Transverse colon (tissue), 4 donors: ENCODE results near the gene CTNND2. TPM values are rescaled to one million over a fixed set of nuclear protein-coding genes. Genes with fewer than 3 reads are reported as not detected.

ENCODE experiments used
- DNase-seq: peaks from one replicate; pipeline ENCODE4 v3.0.0-alpha.2; 2019
- H3K27ac ChIP-seq, 4 donors: fragments of 200-600 bp; sonication (generic); 2 replicates each; pipeline ENCODE4 v1.5.1; 2016 to 2018; ENCODE audit warnings: inconsistent platforms in 4 of 4
- H3K27me3 ChIP-seq: fragments of 200-600 bp; sonication (generic); 2 replicates; pipeline ENCODE4 v1.5.1; 2017; ENCODE audit warnings: inconsistent platforms
- H3K36me3 ChIP-seq, 4 donors: fragments of 200-600 bp; sonication (generic); 2 replicates each; pipeline ENCODE4 v1.5.1; 2017 to 2019; ENCODE audit warnings: inconsistent platforms in 4 of 4
- H3K4me1 ChIP-seq, 4 donors: fragments of 200-600 bp; sonication (generic); 2 replicates each; pipeline ENCODE4 v1.5.1; 2017 to 2020; ENCODE audit warnings: inconsistent platforms in 4 of 4
- H3K4me3 ChIP-seq, 4 donors: fragments of 200-600 bp; sonication (generic); 1 replicate in 1 of 4; 2 replicates in 3 of 4; pipeline versions ENCODE4 v1.5.1 to v1.6.1; 2017 to 2019; ENCODE audit warnings: inconsistent platforms in 4 of 4
- H3K9me3 ChIP-seq, 2 donors: fragments of 200-600 bp; sonication (generic); 2 replicates each; pipeline ENCODE4 v1.5.1; 2017 to 2019; ENCODE audit warnings: inconsistent platforms in 2 of 2
- EP300 ChIP-seq: sonication (generic); formaldehyde crosslinking; IDR thresholded peaks from one replicate; pipeline ENCODE4 v1.6.1; 2017; ENCODE audit warnings: antibody characterized with exemption, low read depth
- POLR2A ChIP-seq: fragments of 450-650 bp; IDR thresholded peaks from one replicate; pipeline ENCODE4 v1.6.1; 2016; ENCODE audit warnings: antibody characterized with exemption, mild to moderate bottlenecking, moderate library complexity
- POLR2AphosphoS5 ChIP-seq, 3 donors: sonication (generic); formaldehyde crosslinking; IDR thresholded peaks; one replicate each; pipeline ENCODE4 v1.6.1; 2016; ENCODE audit warnings: antibody characterized with exemption in 3 of 3
- WGBS, 2 donors: methylation state at CpG; one replicate each; pipeline ENCODE4 v1.1.5; 2018; ENCODE audit warnings: low coverage in 1 of 2; 5-methylcytosine and 5-hydroxymethylcytosine counted together
- in situ Hi-C, 4 donors: fragments of 200-750 bp; cut with MboI; loops; one replicate each; pipeline versions ENCODE4 v1.15.0 to v1.15.1; 2017; ENCODE audit warnings: low sequenced_read_pairs in 3 of 4, low pct_ligation_motif_present in 1 of 4, low pct_unique_long_range_greater_than_20kb in 1 of 4
- intact Hi-C: fragments of 100-400 bp; cut with DNase I; formaldehyde crosslinking; loops from one replicate; pipeline ENCODE4 v1.15.1; 2023; ENCODE audit warnings: low total_unique reads
- total RNA-seq, 4 donors: library from RNA; depleted of rRNA; stranded (reverse); fragments of >200 nt; gene quantifications; one replicate each; pipeline ENCODE4 v1.1.0, GENCODE V29; 2016
- TF ChIP-seq, protein P1 (sequence below), 5 experiments: fragments of 200-600 bp in 3 of 5; fragments of 450-650 bp in 2 of 5; sonication (generic) in 3 of 5; IDR thresholded peaks; 1 replicate in 2 of 5; 2 replicates in 3 of 5; pipeline ENCODE4 v1.5.1; 2016 to 2017; ENCODE audit warnings: antibody characterized with exemption in 5 of 5, inconsistent platforms in 3 of 5, mild to moderate bottlenecking in 2 of 5, moderate library complexity in 1 of 5

CTNND2 gene
- total RNA-seq, 4 donors from 2014 or later, result 1.9 to 2.1 TPM; not detected in 2

DNA sequence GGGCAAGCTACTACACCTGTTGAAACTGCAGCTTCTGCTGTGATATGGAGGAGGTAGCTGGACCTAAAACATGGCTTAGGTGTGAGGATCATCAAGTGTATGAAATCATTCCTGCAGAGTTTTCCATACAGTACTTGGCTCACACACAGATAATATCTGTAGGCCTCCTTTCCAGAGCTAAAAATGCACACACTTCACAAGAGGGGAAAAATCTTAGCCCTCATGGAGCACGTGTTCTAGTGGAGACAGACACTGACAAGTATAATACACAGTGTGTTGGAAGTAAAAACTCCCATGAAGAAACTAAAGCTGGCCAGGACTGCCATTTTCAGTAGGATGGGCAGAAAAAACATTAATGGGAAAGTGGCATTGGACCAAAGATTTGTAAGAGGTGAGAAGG lies 216.7 kb downstream of the CTNND2 start:
- Histone ChIP-seq H3K36me3 (no peaks in the 10 kb centered on the region), H3K4me1 (no peaks in the 10 kb centered on the region), H3K4me3 (no peak overlapping the region), H3K27ac (no peak overlapping the region), H3K27me3 (no peaks in the 10 kb centered on the region), H3K9me3 (no peaks in the 10 kb centered on the region)
- TF ChIP-seq EP300 (no peak), POLR2AphosphoS5 (IDR thresholded peaks at IDR 0.05) (no peak), POLR2A (no peak)
- TF ChIP-seq, protein P1, sequence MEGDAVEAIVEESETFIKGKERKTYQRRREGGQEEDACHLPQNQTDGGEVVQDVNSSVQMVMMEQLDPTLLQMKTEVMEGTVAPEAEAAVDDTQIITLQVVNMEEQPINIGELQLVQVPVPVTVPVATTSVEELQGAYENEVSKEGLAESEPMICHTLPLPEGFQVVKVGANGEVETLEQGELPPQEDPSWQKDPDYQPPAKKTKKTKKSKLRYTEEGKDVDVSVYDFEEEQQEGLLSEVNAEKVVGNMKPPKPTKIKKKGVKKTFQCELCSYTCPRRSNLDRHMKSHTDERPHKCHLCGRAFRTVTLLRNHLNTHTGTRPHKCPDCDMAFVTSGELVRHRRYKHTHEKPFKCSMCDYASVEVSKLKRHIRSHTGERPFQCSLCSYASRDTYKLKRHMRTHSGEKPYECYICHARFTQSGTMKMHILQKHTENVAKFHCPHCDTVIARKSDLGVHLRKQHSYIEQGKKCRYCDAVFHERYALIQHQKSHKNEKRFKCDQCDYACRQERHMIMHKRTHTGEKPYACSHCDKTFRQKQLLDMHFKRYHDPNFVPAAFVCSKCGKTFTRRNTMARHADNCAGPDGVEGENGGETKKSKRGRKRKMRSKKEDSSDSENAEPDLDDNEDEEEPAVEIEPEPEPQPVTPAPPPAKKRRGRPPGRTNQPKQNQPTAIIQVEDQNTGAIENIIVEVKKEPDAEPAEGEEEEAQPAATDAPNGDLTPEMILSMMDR (IDR thresholded peaks at IDR 0.05), result no peak
- intact Hi-C loops, result no loop called here
- 57 to 86% methylated on average over 1 of the region's 1 CpG for WGBS, 2 donors
- no peak for DNase-seq
- in situ Hi-C loops, result no loop called here

DNA sequence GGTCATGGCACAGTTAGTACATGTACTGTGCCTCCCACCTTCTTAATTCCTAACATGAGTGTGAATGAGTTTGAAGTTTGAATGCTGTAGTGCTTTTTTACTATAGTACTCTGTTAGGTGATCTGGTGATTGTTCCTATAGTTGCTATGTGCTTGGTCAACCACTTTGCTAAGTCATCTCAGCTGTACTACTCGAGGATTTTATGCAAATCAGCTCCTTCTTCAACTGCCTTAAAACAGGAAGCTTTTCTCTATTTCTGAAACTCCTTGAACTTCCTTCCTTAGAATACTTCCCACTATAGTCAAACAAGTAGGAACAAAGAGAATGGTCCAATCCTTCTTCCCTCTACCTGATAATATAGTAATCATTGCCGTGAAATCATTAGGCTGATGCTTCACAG lies 219.6 kb downstream of the CTNND2 start:
- in situ Hi-C loops (no loop called here), intact Hi-C loops (no loop called here)
- Histone ChIP-seq H3K4me3 (no peak overlapping the region), H3K36me3 (no peaks in the 10 kb centered on the region), H3K9me3 (no peaks in the 10 kb centered on the region), H3K27me3 (no peaks in the 10 kb centered on the region), H3K4me1 (no peaks in the 10 kb centered on the region), H3K27ac (no peak overlapping the region)
- DNase-seq, result no peak
- WGBS, 2 donors, result 63 to 67% methylated on average over 2 of the region's 2 CpGs
- TF ChIP-seq POLR2A, result no peak
- TF ChIP-seq, protein P1 (IDR thresholded peaks at IDR 0.05), result no peak
- TF ChIP-seq POLR2AphosphoS5 (IDR thresholded peaks at IDR 0.05), result no peak
- no peak for TF ChIP-seq EP300

DNA sequence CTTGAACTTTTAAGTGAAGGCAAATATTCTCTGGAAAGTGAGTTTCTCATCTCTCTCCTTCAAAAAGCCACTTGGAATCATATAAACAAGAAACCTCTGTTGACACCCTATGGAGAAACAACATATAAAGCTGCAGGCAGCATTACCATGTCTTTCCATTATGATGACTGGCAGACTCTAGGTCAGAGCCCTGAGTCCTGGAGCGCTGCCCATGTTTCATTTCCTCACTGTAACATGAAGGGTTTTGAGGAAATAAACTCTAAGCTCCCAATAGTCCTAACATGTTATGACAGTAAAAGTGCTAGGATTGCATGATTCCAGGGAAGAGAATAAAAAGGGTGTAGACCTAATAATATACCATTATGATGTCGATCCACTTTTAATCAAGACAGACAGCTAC lies 220.6 kb downstream of the CTNND2 start:
- Histone ChIP-seq H3K27ac (no peak overlapping the region), H3K4me1 (no peaks in the 10 kb centered on the region), H3K27me3 (no peaks in the 10 kb centered on the region), H3K9me3 (no peaks in the 10 kb centered on the region), H3K4me3 (no peak overlapping the region), H3K36me3 (no peaks in the 10 kb centered on the region)
- in situ Hi-C loops, result no loop called here
- intact Hi-C loops, result no loop called here
- 69 to 74% methylated on average over 2 of the region's 2 CpGs for WGBS, 2 donors
- peak; percentile 34 for DNase-seq
- no peak for TF ChIP-seq POLR2AphosphoS5 (IDR thresholded peaks at IDR 0.05)
- no peak for TF ChIP-seq EP300
- TF ChIP-seq, protein P1 (IDR thresholded peaks at IDR 0.05), result no peak
- no peak for TF ChIP-seq POLR2A

DNA sequence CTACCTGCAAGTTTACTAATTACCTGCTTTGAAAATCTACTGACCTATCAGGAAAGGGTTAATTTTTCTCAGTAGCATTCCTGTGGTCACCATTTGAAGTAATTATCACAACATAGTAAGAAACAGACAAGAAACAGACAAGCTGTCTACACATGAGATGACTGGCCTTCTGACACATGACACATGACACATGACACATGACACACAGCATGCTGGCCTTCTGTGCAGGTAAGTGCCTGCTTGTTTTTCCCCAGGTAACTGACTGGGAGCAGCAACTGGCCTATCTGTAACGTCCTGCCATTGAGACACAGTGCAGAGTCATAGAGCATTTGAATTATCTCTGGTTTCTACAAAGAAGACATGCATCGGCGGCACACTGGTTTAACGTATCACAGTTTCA lies 222.4 kb downstream of the CTNND2 start:
- no peaks in the 10 kb centered on the region for H3K4me1 ChIP-seq
- 66% methylated on average over 4 of the region's 4 CpGs; no CpG with 5 or more reads in 1 of the 2 donors for WGBS, 2 donors
- TF ChIP-seq POLR2AphosphoS5 (IDR thresholded peaks at IDR 0.05) (no peak), EP300 (no peak), POLR2A (no peak)
- TF ChIP-seq, protein P1 (IDR thresholded peaks at IDR 0.05), result no peak

More for the DNA sequence above, 222.4 kb downstream of the CTNND2 start:
- no peak overlapping the region for H3K27ac ChIP-seq
- H3K27me3 ChIP-seq, result no peaks in the 10 kb centered on the region
- intact Hi-C loops, result no loop called here
- DNase-seq, result no peak
- H3K9me3 ChIP-seq, result no peaks in the 10 kb centered on the region
- in situ Hi-C loops, result no loop called here
- no peak overlapping the region for H3K4me3 ChIP-seq
- H3K36me3 ChIP-seq, result no peaks in the 10 kb centered on the region
